ENCODE results near the gene NUDT1. TPM values are rescaled to one million over a fixed set of nuclear protein-coding genes. Genes with fewer than 3 reads are reported as not detected.

NUDT1 gene
- total and polyA plus RNA-seq, 2 experiments from 2014 or later = 54.5 to 163 TPM

GRCh38 chr7:2281541-2281940, 39.5 kb downstream of the NUDT1 start (continued):
- TF ChIP-seq CTCF (conservative IDR thresholded peaks at IDR 0.05; ENCODE audit: low read depth in 2 of 2) = no peak
- TF ChIP-seq, protein P1, sequence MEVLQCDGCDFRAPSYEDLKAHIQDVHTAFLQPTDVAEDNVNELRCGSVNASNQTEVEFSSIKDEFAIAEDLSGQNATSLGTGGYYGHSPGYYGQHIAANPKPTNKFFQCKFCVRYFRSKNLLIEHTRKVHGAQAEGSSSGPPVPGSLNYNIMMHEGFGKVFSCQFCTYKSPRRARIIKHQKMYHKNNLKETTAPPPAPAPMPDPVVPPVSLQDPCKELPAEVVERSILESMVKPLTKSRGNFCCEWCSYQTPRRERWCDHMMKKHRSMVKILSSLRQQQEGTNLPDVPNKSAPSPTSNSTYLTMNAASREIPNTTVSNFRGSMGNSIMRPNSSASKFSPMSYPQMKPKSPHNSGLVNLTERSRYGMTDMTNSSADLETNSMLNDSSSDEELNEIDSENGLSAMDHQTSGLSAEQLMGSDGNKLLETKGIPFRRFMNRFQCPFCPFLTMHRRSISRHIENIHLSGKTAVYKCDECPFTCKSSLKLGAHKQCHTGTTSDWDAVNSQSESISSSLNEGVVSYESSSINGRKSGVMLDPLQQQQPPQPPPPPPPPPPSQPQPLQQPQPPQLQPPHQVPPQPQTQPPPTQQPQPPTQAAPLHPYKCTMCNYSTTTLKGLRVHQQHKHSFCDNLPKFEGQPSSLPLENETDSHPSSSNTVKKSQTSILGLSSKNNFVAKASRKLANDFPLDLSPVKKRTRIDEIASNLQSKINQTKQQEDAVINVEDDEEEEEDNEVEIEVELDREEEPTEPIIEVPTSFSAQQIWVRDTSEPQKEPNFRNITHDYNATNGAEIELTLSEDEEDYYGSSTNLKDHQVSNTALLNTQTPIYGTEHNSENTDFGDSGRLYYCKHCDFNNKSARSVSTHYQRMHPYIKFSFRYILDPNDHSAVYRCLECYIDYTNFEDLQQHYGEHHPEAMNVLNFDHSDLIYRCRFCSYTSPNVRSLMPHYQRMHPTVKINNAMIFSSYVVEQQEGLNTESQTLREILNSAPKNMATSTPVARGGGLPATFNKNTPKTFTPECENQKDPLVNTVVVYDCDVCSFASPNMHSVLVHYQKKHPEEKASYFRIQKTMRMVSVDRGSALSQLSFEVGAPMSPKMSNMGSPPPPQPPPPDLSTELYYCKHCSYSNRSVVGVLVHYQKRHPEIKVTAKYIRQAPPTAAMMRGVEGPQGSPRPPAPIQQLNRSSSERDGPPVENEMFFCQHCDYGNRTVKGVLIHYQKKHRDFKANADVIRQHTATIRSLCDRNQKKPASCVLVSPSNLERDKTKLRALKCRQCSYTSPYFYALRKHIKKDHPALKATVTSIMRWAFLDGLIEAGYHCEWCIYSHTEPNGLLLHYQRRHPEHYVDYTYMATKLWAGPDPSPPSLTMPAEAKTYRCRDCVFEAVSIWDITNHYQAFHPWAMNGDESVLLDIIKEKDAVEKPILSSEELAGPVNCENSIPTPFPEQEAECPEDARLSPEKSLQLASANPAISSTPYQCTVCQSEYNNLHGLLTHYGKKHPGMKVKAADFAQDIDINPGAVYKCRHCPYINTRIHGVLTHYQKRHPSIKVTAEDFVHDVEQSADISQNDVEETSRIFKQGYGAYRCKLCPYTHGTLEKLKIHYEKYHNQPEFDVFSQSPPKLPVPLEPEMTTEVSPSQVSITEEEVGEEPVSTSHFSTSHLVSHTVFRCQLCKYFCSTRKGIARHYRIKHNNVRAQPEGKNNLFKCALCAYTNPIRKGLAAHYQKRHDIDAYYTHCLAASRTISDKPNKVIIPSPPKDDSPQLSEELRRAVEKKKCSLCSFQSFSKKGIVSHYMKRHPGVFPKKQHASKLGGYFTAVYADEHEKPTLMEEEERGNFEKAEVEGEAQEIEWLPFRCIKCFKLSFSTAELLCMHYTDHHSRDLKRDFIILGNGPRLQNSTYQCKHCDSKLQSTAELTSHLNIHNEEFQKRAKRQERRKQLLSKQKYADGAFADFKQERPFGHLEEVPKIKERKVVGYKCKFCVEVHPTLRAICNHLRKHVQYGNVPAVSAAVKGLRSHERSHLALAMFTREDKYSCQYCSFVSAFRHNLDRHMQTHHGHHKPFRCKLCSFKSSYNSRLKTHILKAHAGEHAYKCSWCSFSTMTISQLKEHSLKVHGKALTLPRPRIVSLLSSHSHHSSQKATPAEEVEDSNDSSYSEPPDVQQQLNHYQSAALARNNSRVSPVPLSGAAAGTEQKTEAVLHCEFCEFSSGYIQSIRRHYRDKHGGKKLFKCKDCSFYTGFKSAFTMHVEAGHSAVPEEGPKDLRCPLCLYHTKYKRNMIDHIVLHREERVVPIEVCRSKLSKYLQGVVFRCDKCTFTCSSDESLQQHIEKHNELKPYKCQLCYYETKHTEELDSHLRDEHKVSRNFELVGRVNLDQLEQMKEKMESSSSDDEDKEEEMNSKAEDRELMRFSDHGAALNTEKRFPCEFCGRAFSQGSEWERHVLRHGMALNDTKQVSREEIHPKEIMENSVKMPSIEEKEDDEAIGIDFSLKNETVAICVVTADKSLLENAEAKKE (CRISPR knock-in tag; IDR thresholded peaks at IDR 0.05) = no peak

- 0 out of 2 replicates have a peak overlapping the region, but pooled peaks have one; percentile 63 for H3K27ac ChIP-seq (ENCODE audit: low read depth)
- H3K79me2 ChIP-seq (replicated peaks; ENCODE audit: insufficient read depth) = peaks cover 31% of the 10 kb centered on the region
- H3K4me2 ChIP-seq = no peak overlapping the region
- DNase-seq (ENCODE audit: low spot score) = no peak
- Mint-ChIP-seq H3K27me3 (ENCODE audit: insufficient read depth, low read depth, poor library complexity) (peaks cover 8% of the 10 kb centered on the region), H3K9me3 (no peaks in the 10 kb centered on the region), H3K27ac (peak overlapping the region; percentile 2; the same call in 1 of the 2 replicates), H3K4me1 (peaks cover 12% of the 10 kb centered on the region; the same call in 2 of the 3 replicates), H3K4me3 (no peak overlapping the region), H3K36me3 (ENCODE audit: low read depth) (no peaks in the 10 kb centered on the region)
- H3K27me3 ChIP-seq (ENCODE audit: insufficient read depth) = no peaks in the 10 kb centered on the region
- no peaks in the 10 kb centered on the region; the same call in 1 of the 2 replicates for H4K20me1 ChIP-seq (replicated peaks; ENCODE audit: insufficient read depth)
- TF ChIP-seq EZH2phosphoT487 (IDR thresholded peaks at IDR 0.05; ENCODE audit: unreplicated experiment) (no peak), STAT1 (IDR thresholded peaks at IDR 0.05; ENCODE audit: unreplicated experiment) (no peak), NANOG (IDR thresholded peaks at IDR 0.05; ENCODE audit: borderline replicate concordance) (no peak), REST (IDR thresholded peaks at IDR 0.05; ENCODE audit: unreplicated experiment) (no peak), EZH2 (IDR thresholded peaks at IDR 0.05; ENCODE audit: low read depth, unreplicated experiment) (no peak), CTCF (conservative IDR thresholded peaks at IDR 0.05; ENCODE audit: low read depth in 2 of 2) (no peak)
- no peaks in the 10 kb centered on the region for H3K36me3 ChIP-seq (ENCODE audit: insufficient read depth)
- no peaks in the 10 kb centered on the region for H3K9me2 ChIP-seq (ENCODE audit: insufficient read depth)
- peak; percentile 33 for ATAC-seq
- no peak overlapping the region for H2AFZ ChIP-seq
- no peaks in the 10 kb centered on the region for H3F3A ChIP-seq (replicated peaks; ENCODE audit: low read depth)
- no peak overlapping the region for H3K4me3 ChIP-seq
- no peaks in the 10 kb centered on the region; the same call in 1 of the 2 replicates for H3K4me1 ChIP-seq (ENCODE audit: insufficient read depth)
Observed at GRCh38 chr7:2282185-2282751, 40.2 kb downstream of the NUDT1 start.

All from GM23338 (cell line).